Astrocyte of the cerebellum (primary cell): ENCODE data around the gene TNS1.

Experiments used
- DNase-seq: peaks from one replicate; pipeline ENCODE4 v3.0.0-alpha.2; 2011; ENCODE audit warnings: low read depth
- H3K4me3 ChIP-seq: 2 replicates; pipeline ENCODE4 v1.5.1; 2011; ENCODE audit warnings: mild to moderate bottlenecking, low read depth, low read length, moderate library complexity
- CTCF ChIP-seq: IDR thresholded peaks from 2 replicates; pipeline ENCODE4 v1.5.1; 2012; ENCODE audit warnings: low read length, low read depth, moderate library complexity, mild to moderate bottlenecking; ENCODE audit errors: missing control alignments
- in situ Hi-C: cut with HindIII; loops from 2 replicates; pipeline ENCODE4 v1.10.0; 2017; ENCODE audit warnings: low sequenced_read_pairs

Gene TNS1

GRCh38 chr2:218030409-218031195 lies 27.8 kb upstream of the TNS1 start:
- in situ Hi-C loops, result no loop called here
- DNase-seq, result no peak
- no peak for TF ChIP-seq CTCF
- H3K4me3 ChIP-seq, result no peak overlapping the region

DNA sequence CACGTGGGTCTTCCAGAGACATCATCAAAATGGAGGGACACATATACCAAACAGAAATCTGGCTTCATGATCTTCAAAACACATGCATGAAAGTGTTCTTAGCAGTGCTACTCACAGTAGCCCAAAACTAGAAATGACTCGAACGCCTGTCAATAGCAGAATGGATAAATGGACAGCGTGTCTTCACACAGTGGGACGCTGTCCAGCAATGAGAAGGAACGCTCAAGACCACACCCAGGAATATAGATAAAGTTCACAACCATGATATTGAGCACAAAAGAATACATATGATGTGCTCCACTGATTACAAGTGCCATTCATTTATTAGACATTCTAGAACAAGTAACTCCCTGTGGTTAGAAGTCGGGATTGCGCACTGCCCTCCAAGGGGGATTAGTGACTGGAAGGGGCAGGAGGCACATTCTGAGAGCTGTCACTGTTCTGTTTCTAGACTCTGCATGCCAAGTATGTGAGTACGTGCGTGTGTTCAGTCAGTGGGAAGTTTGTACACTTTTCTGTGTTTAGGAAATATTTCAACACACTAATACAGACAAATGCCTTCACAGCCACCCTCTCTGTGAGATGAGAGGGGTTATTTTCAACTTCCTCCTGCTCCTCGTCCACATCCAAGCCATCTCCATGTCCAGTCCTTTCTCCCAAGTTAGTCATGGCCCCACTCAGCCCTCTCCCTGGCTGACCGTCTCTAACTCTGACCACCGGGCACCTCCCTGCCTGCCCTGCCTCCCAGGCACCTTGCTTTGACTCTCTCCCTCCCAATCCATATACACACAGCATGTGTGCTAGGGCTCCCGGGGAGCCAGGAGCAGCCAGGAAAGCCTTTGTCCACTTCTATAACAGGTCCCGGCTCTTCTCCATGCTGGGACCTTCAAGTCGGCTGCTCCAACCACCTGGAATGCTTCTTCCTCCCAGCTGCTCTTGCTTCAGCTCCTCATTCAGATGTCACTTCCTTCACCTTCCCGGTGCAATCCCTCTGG lies 26.9 kb upstream of the TNS1 start:
- no peak overlapping the region for H3K4me3 ChIP-seq
- DNase-seq, result no peak
- in situ Hi-C loops, result no loop called here
- TF ChIP-seq CTCF, result no peak

GRCh38 chr2:218028562-218029348 lies 26.0 kb upstream of the TNS1 start:
- in situ Hi-C loops, result no loop called here

DNA sequence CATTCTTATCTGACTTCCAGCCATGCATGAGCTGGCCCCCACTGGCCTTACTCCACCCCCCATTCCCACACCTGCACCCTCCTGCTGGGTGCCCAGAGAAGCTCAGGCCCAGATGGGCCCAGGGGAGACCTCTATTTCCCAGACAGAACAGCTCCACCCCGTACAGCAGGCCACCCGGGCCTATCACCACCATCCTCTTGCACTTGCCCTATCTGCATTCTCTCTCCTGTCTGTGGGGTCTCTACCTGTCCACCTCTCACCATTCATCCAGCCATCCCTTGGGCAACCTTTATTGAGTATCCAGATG lies 25.3 kb upstream of the TNS1 start:
- no peak for DNase-seq
- TF ChIP-seq CTCF, result no peak
- in situ Hi-C loops, result no loop called here

More at GRCh38 chr2:218028562-218029348, 26.0 kb upstream of the TNS1 start:
- no peak for TF ChIP-seq CTCF
- no peak for DNase-seq
- H3K4me3 ChIP-seq, result no peak overlapping the region

GRCh38 chr2:218027426-218028188 lies 24.8 kb upstream of the TNS1 start:
- no peak for DNase-seq
- in situ Hi-C loops, result no loop called here
- no peak overlapping the region for H3K4me3 ChIP-seq
- TF ChIP-seq CTCF, result no peak

More for the DNA sequence above, 25.3 kb upstream of the TNS1 start:
- H3K4me3 ChIP-seq, result no peak overlapping the region
